ENCODE measurements around the gene LRMDA.

DNA sequence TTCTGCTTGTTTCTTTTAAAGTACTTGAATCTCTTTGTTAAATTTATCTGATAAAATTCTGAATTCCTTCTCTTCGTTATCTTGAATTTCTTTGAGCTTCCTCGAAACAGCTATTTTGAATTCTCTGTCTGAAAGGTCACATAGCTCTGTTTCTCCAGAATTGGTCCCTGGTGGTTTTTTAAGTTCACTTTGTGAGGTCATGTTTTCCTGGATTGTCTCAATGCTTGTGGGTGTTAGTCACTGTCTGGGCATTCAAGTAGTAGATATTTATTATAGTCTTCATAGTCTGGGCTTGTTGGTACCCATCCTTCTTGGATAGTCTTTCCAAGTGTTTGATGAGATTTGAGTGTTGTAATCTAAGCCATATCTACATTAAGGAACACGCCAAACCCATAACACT is 1060.6 kb downstream of the LRMDA start:
- TF ChIP-seq, protein P1, sequence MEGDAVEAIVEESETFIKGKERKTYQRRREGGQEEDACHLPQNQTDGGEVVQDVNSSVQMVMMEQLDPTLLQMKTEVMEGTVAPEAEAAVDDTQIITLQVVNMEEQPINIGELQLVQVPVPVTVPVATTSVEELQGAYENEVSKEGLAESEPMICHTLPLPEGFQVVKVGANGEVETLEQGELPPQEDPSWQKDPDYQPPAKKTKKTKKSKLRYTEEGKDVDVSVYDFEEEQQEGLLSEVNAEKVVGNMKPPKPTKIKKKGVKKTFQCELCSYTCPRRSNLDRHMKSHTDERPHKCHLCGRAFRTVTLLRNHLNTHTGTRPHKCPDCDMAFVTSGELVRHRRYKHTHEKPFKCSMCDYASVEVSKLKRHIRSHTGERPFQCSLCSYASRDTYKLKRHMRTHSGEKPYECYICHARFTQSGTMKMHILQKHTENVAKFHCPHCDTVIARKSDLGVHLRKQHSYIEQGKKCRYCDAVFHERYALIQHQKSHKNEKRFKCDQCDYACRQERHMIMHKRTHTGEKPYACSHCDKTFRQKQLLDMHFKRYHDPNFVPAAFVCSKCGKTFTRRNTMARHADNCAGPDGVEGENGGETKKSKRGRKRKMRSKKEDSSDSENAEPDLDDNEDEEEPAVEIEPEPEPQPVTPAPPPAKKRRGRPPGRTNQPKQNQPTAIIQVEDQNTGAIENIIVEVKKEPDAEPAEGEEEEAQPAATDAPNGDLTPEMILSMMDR (IDR thresholded peaks at IDR 0.05; ENCODE audit: borderline replicate concordance, extremely low read depth, low read length, poor library complexity, severe bottlenecking): no peak
- no peak for TF ChIP-seq EZH2 (IDR thresholded peaks at IDR 0.05; ENCODE audit: borderline replicate concordance, low read depth, low read length, severe bottlenecking)

All from DND-41 (cell line).